SU-DHL-6 (cell line): ENCODE data around the gene ID1.

ENCODE experiments used
- CTCF ChIP-seq: fragments of 200-600 bp; sonication (generic); IDR thresholded peaks from one replicate; pipeline ENCODE4 v1.5.1; 2017; ENCODE audit warnings: antibody characterized with exemption, mild to moderate bottlenecking, low read length, moderate library complexity; ENCODE audit not compliant: insufficient read depth, poor library complexity, severe bottlenecking
- EZH2phosphoT487 ChIP-seq: fragments of 200-600 bp; sonication (generic), shearing (Covaris generic); conservative IDR thresholded peaks from 2 replicates; pipeline ENCODE4 v1.6.1; 2018; ENCODE audit warnings: mild to moderate bottlenecking, antibody characterized with exemption, low read length, moderate library complexity, mixed read lengths

- TF ChIP-seq CTCF (no peak), EZH2phosphoT487 (no peak)
Observed at GRCh38 chr20:31654534-31654933, 49.4 kb downstream of the ID1 start.
